ENCODE measurements around the gene LOC101059915. TPM values are rescaled to one million over a fixed set of nuclear protein-coding genes. Genes with fewer than 3 reads are reported as not detected.
"Not testable (repeated sequence)": the region's sequence is repeated elsewhere in the genome, so short reads cannot be mapped to it uniquely, and the experiment has no call there.

LOC101059915 gene

DNA sequence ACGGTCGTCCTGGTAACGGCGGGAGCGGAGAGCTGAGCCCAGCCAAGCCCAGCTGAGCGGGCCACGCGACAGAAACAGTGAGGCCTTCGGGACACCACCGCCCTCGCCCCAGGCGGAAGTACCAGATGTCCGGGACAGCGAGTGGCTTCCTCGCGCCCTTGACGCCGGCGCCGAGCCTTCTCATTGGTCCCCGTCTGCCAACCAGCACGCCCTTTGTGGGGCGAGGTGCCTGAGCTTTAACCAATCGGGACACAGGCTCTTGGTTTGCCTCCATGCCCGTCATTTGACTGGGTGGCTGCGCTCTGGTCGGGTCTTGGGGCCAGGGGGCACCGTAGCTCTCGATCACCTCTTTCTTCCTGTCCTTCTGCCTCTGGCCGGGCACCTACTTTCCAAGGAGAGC, 50.8 kb downstream of the LOC101059915 start, which contains the start of gene CXorf49:
CXorf49 (minus strand) TSS at position 101 of the 400 bp plus-strand sequence. CDS start 134 bp downstream, outside the sequence.
- H4K20me1 ChIP-seq (ENCODE audit: control insufficient read depth, extremely low read depth, insufficient read depth, low read length); FAIRE-seq; H3K9ac ChIP-seq (ENCODE audit: control insufficient read depth, extremely low read depth, insufficient read depth, low read length); dilution Hi-C loops (cut with MboI; ENCODE audit: extremely low pct_ligation_motif_present, low sequenced_read_pairs); H3K4me2 ChIP-seq (ENCODE audit: control insufficient read depth, extremely low read depth, insufficient read depth, low read depth, low read length); DNase-seq (ENCODE audit: low read depth, low spot score); H3K27ac ChIP-seq (ENCODE audit: control insufficient read depth, insufficient read depth, low read length); H3K27me3 ChIP-seq (ENCODE audit: control insufficient read depth, extremely low read depth, insufficient read depth, low read length); H3K9me3 ChIP-seq (ENCODE audit: control insufficient read depth, low read depth, low read length); H3K36me3 ChIP-seq (ENCODE audit: control insufficient read depth in 2 of 2, extremely low read depth in 1 of 2, insufficient read depth in 2 of 2, low read length in 2 of 2); H3K4me1 ChIP-seq (ENCODE audit: control insufficient read depth, extremely low read depth, insufficient read depth, low read length); H3K9me1 ChIP-seq (ENCODE audit: control insufficient read depth, extremely low read depth, insufficient read depth, low read length); H3K79me2 ChIP-seq (ENCODE audit: control insufficient read depth, insufficient read depth, low read length); H3K4me3 ChIP-seq (ENCODE audit: control insufficient read depth in 2 of 3, extremely low read depth in 1 of 3, insufficient read depth in 2 of 3, low read depth in 1 of 3, low read length in 3 of 3); H2AFZ ChIP-seq (ENCODE audit: control insufficient read depth, low read length): not testable (repeated sequence)

DNA sequence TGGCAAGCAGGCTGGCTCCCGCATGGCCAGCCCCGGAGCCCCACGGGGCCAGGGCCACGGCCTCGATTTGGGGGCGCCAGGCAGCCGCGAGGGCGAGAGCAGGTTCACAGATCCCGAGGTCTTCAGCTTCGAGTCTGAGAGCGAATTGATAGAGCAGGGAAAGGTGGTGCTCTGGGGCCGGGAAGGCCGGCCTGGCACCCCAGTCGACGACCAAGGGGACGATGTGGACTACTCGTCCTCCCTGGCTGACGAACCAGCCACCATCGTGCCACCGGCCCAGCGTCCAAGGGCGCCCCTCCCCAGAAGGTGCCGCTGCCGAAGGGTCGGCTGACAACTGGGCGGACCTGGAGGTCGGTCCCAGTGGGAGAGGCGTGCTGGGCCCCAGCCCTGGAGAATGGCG, 51.8 kb downstream of the LOC101059915 start:
- H3K9ac ChIP-seq (ENCODE audit: control insufficient read depth, extremely low read depth, insufficient read depth, low read length); H3K27me3 ChIP-seq (ENCODE audit: control insufficient read depth, extremely low read depth, insufficient read depth, low read length); H3K36me3 ChIP-seq (ENCODE audit: control insufficient read depth in 2 of 2, extremely low read depth in 1 of 2, insufficient read depth in 2 of 2, low read length in 2 of 2); H3K4me2 ChIP-seq (ENCODE audit: control insufficient read depth, extremely low read depth, insufficient read depth, low read depth, low read length); H4K20me1 ChIP-seq (ENCODE audit: control insufficient read depth, extremely low read depth, insufficient read depth, low read length); DNase-seq (ENCODE audit: low read depth, low spot score); FAIRE-seq; H3K79me2 ChIP-seq (ENCODE audit: control insufficient read depth, insufficient read depth, low read length); H3K4me3 ChIP-seq (ENCODE audit: control insufficient read depth in 2 of 3, extremely low read depth in 1 of 3, insufficient read depth in 2 of 3, low read depth in 1 of 3, low read length in 3 of 3); H3K4me1 ChIP-seq (ENCODE audit: control insufficient read depth, extremely low read depth, insufficient read depth, low read length); H3K9me3 ChIP-seq (ENCODE audit: control insufficient read depth, low read depth, low read length); dilution Hi-C loops (cut with MboI; ENCODE audit: extremely low pct_ligation_motif_present, low sequenced_read_pairs); H2AFZ ChIP-seq (ENCODE audit: control insufficient read depth, low read length); H3K27ac ChIP-seq (ENCODE audit: control insufficient read depth, insufficient read depth, low read length); H3K9me1 ChIP-seq (ENCODE audit: control insufficient read depth, extremely low read depth, insufficient read depth, low read length): not testable (repeated sequence)

DNA sequence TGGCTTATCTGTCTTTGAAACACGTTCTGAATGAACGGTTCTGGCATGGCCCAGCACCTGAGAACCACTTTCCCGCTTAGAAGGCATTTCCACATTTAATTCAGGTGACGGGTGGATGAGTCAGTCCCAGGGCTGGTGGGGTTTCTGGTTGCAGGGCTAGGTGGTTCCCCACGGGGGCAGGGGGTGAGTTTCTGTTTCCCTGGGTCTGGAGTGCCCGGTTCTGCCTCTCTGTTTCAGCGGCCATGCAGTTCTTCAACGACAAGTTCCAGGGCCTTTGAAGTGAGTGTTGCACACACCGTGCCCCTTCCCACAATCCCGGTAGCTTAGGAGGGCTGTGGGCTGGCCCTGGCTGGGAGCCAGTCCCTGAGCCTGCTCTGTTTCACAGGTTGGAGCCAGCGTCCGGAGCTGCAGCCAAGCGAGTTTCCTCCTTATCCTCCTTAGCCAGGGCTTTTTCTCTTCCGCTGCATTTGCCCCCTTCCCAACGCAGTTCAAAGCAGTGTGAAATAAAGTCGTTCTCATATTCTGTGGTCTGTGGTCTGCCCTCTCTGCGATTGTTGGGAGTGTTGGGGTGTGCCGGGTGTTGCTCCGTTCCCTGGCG, 53.0 kb downstream of the LOC101059915 start:
- FAIRE-seq; dilution Hi-C loops (cut with MboI; ENCODE audit: extremely low pct_ligation_motif_present, low sequenced_read_pairs); H3K27ac ChIP-seq (ENCODE audit: control insufficient read depth, insufficient read depth, low read length): not testable (repeated sequence)

More for the DNA sequence above, 53.0 kb downstream of the LOC101059915 start:
- not testable (repeated sequence) for H3K9me1 ChIP-seq (ENCODE audit: control insufficient read depth, extremely low read depth, insufficient read depth, low read length); H4K20me1 ChIP-seq (ENCODE audit: control insufficient read depth, extremely low read depth, insufficient read depth, low read length); H3K9ac ChIP-seq (ENCODE audit: control insufficient read depth, extremely low read depth, insufficient read depth, low read length); H3K4me2 ChIP-seq (ENCODE audit: control insufficient read depth, extremely low read depth, insufficient read depth, low read depth, low read length); H3K27me3 ChIP-seq (ENCODE audit: control insufficient read depth, extremely low read depth, insufficient read depth, low read length); H3K9me3 ChIP-seq (ENCODE audit: control insufficient read depth, low read depth, low read length); H2AFZ ChIP-seq (ENCODE audit: control insufficient read depth, low read length); H3K4me1 ChIP-seq (ENCODE audit: control insufficient read depth, extremely low read depth, insufficient read depth, low read length); DNase-seq (ENCODE audit: low read depth, low spot score); H3K36me3 ChIP-seq (ENCODE audit: control insufficient read depth in 2 of 2, extremely low read depth in 1 of 2, insufficient read depth in 2 of 2, low read length in 2 of 2); H3K79me2 ChIP-seq (ENCODE audit: control insufficient read depth, insufficient read depth, low read length); H3K4me3 ChIP-seq (ENCODE audit: control insufficient read depth in 2 of 3, extremely low read depth in 1 of 3, insufficient read depth in 2 of 3, low read depth in 1 of 3, low read length in 3 of 3)

Small RNA genes within 50 kb of the gene (small RNA-seq; reads per million reads assigned to genes)
- gene BX276092.4 (ENCODE audit: insufficient read length in 3 of 3, low read depth in 3 of 3, low replicate concordance in 1 of 3) = 0 reads per million in 3 experiments

Other genes with a start within 250 kb of the LOC101059915 start
- gene OGT, start 134.4 kb upstream of the LOC101059915 start, polyA plus RNA-seq = 58.7 to 155 TPM (median 136 TPM) in 3 replicates
- gene GCNA, start 89.1 kb upstream of the LOC101059915 start, polyA plus RNA-seq = 0.46 to 1.2 TPM (median 1.0 TPM) in 3 replicates
- not detected in 3 replicates for gene CXCR3, start 49.0 kb upstream of the LOC101059915 start, polyA plus RNA-seq
- gene CXorf49, start 50.7 kb downstream of the LOC101059915 start, polyA plus RNA-seq = not detected in 3 replicates
- gene CXorf49B, start 95.8 kb downstream of the LOC101059915 start, polyA plus RNA-seq = not detected in 3 replicates
- 0.03 to 0.04 TPM (median 0.04 TPM) in 3 replicates for gene NHSL2, start 243.3 kb downstream of the LOC101059915 start, polyA plus RNA-seq